ENCODE data around the gene WDTC1. TPM values are rescaled to one million over a fixed set of nuclear protein-coding genes. Genes with fewer than 3 reads are reported as not detected.
A peak's percentile ranks its signal among the peaks of the same experiment; 100 is the strongest.
"Not testable (repeated sequence)": the region's sequence is repeated elsewhere in the genome, so short reads cannot be mapped to it uniquely, and the experiment has no call there.

Gene WDTC1
- total RNA-seq, 1 donor from 2014 or later, result 30.3 TPM

DNA sequence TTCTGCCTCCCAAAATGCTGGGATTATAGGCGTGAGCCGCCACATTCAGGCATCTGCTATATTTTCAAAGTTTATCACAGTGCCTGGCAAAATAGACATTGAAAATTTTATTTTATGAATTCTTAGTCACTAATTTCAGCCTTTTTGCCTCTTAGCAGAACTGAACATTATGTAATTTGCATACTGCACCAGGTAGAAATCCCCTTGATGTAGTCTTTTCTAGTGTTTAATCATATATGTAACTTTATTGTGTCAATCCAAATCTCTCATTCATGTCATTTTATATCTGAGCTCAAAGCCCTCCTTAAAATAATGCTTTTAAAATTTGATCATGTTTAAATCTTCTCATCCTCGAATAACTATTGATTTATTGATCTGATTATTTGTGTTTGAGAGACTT, 19.2 kb downstream of the WDTC1 start:
- DNase-seq (ENCODE audit: low spot score), result no peak

DNA sequence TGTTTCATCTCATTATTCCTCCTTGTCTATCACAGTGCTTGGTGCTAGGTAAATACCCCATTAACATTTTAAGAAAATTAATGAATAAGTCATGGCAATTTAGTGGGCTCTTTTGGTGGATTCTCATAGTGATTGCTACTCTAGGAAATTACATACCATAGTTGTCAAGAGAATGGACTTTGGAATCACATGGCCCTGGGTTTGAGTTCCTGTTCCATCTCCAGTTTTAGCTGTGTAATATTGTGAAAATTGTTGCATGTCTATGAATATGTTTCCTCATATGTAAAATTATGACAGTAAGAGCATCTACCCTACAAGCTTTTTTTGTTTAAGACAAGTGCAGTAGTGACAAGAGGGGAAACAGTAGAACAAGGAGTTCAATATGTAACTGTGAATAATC, 20.7 kb downstream of the WDTC1 start:
- DNase-seq (ENCODE audit: low spot score), result no peak

DNA sequence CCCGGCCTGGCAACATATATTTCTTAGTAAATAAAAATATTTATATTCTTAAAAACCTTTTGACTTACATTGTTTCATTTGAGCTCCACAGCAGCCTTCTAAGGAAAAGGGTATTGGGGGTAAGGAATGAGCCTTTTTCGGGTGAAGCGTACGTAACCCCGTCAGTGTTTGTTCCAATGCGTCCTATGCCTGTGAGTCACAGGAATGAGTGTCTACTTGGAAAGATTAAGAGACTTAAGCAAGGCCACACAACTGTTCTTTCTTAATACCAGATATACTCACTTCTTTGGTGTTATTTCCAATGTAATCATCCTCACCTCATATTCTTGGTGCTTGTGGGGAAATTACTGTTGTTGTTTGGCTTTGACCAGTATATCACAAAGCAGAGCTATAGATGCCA, 22.7 kb downstream of the WDTC1 start:
- DNase-seq (ENCODE audit: low spot score), result no peak

DNA sequence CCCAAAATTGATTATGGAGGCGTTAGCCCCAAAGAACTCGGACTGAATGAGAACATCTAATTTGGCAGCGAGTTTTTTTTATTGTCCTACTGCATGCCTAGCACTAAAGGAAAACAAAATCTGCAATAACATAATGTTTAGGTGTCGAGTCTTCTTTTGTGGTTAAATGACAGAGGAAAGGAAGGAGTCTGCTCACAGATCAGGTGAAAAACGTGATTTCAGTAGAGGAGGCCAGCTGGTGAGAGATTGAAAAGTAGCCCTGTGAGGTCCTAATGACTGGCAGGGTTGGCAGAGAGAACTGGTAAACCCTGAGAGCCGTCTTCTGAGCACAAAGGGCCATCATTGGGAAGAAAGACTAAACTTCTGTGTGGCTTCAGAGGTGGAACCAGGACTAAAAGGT, 24.2 kb downstream of the WDTC1 start:
- DNase-seq (ENCODE audit: low spot score), result no peak

DNA sequence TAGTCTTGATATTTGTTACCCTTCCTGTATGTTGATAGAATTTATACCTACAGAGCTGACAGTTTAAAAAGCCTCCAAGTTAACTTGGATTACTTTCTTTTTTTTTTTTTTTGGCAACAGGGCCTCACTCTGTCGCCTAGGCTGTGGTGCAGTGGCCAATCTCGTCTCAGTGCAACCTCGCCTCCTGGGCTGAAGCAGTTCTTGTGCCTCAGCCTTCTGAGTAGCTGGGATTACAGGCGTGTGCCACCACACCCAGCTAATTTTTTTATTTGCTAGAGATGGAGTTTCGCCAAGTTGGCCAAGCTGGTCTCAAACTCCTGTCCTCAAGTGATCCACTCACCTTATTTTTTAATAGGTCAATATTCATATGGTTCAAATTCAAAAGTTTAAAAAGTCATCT, 32.7 kb downstream of the WDTC1 start:
- DNase-seq (ENCODE audit: low spot score), result no peak

DNA sequence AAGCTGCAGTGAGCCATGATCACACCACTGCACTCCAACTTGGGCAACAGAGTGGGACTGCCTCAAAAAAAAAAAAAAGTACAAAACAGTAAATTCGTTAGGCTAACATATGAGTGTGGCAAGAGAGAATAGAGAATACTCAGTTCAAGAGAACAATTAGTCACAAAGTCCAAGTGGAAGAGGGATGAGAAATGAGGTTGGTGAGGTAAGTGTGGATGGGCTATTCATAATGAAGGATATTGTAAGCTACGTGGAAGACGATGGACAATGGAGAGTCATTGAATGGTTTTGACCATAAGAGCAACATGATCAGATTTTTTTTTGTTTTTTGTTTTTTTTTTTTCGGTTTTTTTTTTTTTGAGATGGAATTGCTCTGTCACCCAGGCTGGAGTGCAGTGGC, 34.8 kb downstream of the WDTC1 start:
- no peak for DNase-seq (ENCODE audit: low spot score)

DNA sequence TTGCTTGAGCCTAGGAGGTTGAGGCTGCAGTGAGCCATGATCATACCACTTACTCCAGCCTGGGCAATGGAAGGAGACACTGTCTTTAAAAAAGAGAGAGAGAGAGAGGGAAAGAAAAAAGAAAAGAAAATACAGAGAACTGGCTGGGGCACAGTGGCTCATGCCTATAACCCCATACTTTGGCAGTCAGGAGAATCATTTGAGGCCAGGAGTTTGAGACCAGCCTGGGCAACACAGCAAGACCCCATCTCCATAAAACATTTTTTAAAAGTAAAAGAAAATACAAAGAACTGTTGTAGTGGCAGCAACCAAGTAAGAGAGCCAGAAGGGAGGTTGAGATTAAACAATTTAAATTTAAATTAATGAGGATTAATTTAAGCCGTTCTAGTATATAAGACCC, 39.8 kb downstream of the WDTC1 start:
- no peak for DNase-seq (ENCODE audit: low spot score)

DNA sequence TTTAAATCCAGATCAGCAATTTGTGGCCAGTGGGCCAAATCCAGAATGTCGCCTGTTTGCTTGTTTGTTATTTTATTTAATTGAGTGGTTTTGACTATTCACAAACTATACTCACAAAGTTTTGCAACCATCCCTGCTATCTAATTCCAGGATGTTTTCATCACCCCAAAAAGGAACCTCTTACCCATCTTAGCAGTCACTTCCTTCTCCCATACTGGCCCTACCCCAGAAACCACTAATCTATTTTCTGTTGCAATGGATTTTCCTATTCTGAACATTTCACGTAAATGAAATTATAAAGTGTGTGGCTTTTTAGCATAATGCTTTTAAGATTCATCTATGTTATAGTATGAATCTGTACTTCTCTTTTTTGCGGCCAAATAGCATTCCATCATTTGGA, 41.3 kb downstream of the WDTC1 start:
- DNase-seq (ENCODE audit: low spot score), result no peak

DNA sequence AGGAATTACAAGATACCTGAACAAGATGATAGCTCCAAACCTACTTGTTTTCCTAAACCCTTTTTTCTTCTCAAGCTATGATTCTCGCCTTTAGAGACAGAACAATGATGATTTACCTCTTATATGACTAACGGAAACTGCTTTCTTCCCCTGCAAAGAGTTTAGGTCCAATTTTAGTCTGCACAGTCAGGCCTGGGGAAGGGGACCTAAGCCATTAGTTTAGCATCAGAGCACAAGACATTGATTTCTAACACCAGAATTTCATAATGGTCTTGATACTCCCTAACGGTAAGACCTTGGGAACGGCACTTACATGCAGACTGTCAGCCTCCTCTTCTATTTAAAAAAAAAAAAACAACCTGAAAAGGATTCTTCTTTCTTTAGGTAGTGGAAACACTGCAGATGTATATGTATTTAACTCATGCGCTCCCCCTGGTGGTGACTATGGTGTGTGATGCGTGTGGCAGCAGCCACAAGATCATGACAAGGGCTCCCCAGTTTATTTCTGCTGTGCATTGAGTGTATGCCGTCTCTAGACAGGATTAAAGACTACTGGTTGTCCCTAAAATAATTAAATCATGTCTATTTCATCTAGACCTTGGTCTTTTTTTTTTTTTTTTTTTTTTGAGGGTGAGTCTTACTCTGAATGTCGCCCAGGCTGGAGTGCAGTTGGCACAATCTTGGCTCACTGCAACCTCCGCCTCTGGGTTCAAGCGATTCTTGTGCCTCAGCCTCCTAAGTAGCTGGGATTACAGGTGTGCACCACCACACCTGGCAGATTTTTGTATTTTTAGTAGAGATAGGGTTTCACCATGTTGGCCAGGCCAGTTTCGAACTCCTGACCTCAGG, 50.2 kb downstream of the WDTC1 start:
- peak; percentile 89 for DNase-seq (ENCODE audit: low spot score)

DNA sequence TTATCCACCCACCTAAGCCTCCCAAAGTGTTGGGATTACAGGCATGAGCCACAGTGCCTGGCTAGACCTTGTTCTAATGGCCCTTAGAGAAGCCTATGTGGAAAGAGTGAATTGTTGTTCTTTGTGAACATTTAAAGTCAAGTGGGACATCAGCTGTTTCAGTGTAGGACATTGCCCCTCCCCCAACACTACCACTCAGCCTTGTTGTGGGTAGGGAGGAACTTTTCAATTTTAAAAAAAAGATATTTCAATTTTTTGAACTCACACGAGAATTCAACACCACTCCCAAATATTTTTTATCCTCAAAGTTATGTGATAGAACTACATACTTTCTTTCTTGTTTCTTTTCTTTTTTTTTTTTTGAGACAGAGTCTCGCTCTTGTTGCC, 50.8 kb downstream of the WDTC1 start:
- no peak for DNase-seq (ENCODE audit: low spot score)

DNA sequence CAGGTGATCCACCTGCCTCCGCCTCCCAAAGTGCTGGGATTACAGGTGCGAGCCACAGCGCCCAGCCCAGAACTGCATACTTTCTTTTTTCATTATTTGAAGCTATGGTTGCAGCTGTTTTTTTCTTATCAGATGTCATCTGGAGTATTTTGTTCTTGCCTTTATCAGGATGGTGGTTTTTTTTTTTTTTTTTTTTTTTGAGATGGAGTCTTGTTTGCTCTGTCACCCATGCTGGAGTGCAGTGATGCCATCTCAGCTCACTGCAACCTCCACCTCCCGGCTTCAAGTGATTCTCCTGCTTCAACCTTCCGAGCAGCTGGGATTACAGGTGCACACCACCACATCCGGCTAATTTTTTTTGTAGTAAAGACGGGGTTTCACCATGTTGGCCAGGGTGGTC, 51.4 kb downstream of the WDTC1 start:
- not testable (repeated sequence) for DNase-seq (ENCODE audit: low spot score)

DNA sequence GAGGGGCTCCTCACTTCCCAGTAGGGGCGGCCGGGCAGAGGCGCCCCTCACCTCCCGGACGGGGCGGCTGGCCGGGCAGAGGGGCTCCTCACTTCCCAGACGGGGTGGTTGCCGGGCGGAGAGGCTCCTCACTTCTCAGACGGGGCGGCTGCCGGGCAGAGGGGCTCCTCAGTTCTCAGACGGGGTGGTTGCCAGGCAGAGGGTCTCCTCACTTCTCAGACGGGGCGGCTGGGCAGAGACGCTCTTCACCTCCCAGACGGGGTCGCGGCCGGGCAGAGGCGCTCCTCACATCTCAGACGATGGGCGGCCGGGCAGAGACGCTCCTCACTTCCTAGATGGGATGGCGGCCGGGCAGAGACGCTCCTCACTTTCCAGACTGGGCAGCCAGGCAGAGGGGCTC, 54.7 kb downstream of the WDTC1 start:
- not testable (repeated sequence) for DNase-seq (ENCODE audit: low spot score)

DNA sequence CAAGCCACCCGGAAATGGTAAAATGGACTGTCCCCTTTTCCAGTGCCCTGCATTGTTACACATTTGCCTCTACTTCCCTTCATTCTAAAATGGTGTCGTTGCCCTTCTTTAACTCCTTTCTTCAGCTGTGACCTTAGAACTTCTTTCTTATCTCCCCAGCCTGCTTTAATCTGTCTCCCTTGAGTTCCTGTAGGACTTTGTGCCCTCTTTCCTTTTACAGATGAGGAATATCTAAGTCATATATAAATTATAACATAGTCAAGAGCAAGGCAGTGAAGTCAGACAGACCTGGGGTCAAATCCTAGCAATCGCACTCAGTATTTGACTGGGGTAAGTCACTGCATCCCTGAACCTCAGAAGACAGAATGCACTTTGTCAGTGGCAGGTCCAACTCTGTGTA, 56.1 kb downstream of the WDTC1 start:
- DNase-seq (ENCODE audit: low spot score), result no peak

DNA sequence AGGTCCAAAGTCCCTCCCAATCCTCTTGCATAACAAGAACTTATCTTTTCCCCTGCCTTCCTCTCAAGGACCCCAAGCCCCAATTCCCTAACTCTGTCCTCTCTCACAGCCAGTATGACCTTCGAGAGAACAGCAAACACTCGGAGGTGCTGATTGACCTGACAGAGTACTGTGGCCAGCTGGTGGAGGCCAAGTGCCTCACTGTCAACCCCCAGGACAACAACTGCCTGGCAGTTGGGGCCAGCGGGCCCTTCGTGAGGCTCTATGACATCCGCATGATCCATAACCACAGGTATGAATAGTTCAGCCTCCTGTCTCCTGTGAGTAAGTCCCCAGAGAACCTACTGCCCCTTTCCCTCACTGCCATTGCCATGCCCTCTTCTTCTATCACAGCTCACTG, 57.7 kb downstream of the WDTC1 start:
- DNase-seq (ENCODE audit: low spot score), result no peak

DNA sequence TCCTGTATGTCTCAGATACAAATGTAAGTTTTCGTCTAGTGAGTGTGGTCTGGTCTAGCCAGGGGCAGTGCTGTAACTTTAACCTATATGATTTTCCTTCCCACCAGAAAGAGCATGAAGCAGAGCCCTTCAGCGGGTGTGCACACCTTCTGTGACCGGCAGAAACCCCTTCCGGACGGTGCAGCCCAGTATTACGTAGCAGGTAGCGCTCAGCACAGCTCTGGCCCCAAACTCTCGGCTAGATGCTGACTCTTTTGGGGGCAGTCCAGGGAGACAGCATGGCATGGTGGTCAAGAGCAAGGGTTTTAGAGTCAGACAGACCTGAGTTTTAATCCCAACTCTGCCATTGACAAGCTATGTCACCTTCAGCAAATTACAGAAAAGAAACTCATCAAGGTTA, 59.5 kb downstream of the WDTC1 start:
- DNase-seq (ENCODE audit: low spot score), result no peak

DNA sequence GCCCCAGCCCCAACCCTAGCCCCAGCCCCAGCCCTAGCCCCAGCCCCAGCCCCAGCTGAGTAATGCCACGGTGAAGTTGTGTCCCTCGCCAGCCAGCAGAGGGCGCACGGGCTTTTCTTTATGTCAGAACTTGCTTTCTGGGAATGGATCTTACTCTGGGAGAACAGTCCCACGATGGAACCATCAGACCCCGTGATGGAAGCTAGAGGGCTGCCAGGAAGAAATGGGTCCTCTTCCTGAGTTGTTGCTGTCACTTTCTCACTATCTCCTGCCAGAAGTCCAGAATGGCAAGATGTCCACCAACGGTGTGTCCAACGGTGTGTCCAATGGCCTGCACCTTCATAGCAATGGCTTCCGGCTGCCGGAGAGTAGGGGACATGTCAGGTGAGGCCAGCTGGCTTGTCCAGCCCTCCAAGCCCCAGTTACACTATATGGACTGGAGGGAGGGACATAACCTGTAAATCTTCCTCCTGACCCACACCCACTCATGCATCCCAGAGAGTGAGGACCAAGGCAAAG, 62.4 kb downstream of the WDTC1 start:
- peak; percentile 74 for DNase-seq (ENCODE audit: low spot score)

DNA sequence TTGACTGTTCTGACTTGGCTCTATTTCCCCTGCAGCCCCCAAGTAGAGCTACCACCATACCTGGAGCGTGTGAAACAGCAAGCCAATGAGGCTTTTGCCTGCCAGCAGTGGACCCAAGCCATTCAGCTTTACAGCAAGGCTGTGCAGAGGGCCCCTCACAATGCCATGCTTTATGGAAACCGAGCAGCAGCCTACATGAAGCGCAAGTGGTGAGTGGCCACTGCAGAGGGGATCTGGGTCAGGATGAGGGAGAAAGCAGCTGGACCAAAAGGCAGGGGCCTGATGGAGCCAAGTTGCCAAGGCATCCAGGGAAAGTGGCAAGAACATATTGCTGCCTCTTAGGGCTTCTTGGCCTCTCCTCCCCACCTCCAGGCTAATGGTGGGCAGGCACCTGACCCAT, 63.5 kb downstream of the WDTC1 start:
- no peak for DNase-seq (ENCODE audit: low spot score)

DNA sequence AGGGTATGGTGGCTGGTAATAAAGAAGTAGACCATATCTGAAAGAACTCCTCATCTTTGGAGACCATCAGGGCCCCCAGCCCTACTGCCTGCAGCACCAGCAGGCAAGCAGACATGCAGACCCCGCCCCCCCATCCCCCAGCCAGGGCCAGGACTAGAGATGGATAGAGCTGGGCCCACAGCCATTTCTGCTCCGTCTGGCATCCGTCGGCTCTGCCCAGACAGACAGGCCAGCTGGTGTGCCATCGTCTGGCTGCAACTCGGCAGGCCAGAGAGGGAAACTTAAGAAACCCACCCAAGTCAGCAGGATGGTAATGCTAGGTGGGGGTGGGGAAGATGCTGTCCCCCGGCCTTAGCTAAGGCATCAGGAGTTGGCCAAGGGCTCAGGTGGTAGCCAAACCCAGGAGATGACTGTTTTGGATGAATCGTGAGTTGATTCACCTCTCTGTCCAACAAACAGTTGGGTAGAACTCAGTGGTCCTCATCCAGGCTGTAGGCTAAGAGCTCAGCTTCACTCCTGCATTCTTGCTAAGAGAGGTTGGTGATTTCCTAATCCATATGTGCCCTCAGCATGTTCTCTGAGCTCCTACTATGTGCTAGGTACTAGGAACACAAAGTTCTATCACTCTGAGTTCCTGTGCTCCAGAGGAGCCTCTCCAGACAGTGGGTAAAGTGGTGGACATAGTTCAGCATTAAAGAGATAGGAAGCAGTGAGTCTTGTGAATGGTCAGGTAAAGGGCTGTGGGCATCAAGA, 64.4 kb downstream of the WDTC1 start:
- no peak for DNase-seq (ENCODE audit: low spot score)

DNA sequence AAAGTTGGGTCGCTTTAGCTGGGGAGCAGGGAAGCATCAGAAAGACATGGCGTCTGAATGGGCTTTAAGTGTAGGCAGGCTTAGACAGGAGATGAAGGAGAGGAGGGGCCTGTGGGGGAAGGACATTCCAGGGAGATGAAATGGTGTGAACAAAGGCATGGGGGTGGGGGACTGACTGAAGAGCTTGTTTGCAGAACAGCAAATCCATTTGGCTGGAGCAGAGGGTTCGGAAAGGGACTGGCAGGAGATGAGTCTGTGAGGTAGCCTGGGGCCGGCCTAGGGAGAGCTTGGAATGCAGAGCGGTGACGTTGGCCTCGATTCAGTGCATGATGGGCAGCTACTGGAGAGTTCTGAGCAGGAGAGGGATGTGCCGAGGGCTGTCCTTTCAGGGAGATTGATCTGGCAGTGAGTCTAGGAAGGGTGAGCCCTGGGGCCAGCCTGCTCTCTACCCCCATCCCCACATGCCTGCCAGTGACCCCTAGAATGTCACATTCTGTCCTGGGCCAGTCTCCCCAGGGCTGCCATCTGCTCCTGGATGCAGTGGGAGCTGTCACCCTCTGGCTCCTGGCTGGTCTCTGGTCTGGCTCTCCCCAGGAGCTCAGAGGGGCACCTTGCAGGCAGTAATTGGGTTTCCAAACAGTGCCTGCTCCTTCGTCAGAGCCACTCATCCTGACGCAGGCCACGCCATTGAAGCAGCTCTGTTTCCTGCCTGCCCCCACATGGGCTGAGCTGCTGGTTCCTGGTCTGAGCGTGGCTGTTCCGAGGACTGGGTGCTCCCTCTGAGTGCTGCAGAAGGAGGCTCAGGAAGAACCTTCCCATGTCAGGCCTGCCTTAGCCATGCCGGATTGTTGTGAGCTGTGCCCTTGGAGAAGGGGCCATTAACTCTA, 65.2 kb downstream of the WDTC1 start:
- DNase-seq (ENCODE audit: low spot score), result peak; percentile 85

DNA sequence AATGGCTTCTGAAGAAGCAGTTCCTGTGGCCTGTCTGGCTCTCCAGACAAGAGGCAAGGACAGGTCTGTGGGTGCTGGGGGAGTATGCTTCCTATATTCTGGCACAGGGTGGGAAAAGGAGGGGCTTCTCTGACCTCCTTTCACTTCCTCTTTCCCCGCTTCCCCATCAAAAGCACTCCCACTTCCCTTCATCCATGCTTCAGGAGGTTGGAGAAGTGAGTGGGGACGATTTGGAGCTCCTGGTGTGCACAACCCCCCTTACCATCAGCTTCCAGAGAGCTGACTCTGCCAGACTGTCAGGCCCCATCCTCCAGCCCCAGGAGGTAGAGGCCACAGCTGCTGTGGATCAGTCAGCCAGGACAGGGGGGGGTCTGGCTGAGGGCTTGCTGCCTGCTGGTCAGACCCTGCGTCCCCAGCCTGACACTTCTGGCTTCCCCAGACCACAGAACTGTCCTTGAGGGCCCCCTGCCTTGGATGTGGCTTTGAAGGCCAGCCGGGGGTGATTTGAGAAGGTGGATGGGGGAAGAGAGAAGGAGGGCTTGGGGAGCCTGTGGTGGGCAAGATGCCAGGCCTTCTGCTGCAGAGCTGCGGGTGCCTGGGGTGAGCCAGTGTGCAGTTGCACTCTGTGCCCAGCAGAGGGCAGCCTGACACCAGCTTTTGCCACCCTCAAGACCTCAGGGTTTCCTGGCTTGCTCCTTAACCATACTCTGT, 66.1 kb downstream of the WDTC1 start:
- DNase-seq (ENCODE audit: low spot score), result peak; percentile 88

DNA sequence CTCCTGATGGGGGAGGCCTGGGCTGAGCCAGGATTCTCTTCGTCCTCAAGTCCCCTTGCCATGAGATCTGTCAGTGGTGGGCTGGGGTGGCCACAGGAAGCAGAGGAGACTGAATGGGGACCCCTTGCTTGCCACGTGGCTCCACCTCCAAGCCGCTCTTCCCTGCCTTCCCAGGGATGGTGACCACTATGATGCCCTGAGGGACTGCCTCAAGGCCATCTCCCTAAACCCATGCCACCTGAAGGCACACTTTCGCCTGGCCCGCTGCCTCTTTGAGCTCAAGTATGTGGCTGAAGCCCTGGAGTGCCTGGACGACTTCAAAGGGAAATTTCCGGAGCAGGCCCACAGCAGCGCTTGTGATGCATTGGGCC, 66.6 kb downstream of the WDTC1 start:
- DNase-seq (ENCODE audit: low spot score), result no peak
